HCT116 (cell line): ENCODE measurements around the gene CRYBG3. TPM values are rescaled to one million over a fixed set of nuclear protein-coding genes. Genes with fewer than 3 reads are reported as not detected.

ENCODE experiments used
- ATAC-seq: fragments of 200-7000 bp; cut with Tn5 transposase; 2 replicates; pipeline ENCODE4 v1.9.1; 2020; ENCODE audit warnings: mild to moderate bottlenecking, moderate library complexity
- BruUV-seq: library from RNA; stranded (reverse); fragments of 400-500 nt; replicated peaks from 2 replicates; lab custom pipeline; 2021; lab: Mats Ljungman, UMichigan
- CTCF ChIA-PET: fragments of 300-600 bp; sonication (Branson Sonifier 250); formaldehyde crosslinking; loops from one replicate; lab custom pipeline; 2021; ENCODE audit warnings: antibody characterized with exemption; lab: Charles Lee
- POLR2A ChIA-PET: fragments of 300-600, 350-600 bp; sonication (Branson Sonifier 250); formaldehyde crosslinking; loops from one replicate; lab custom pipeline; 2021; ENCODE audit warnings: antibody characterized with exemption; lab: Charles Lee
- RAD21 ChIA-PET, 2 experiments: fragments of 300-600 bp; sonication (Branson Sonifier 250); formaldehyde crosslinking; loops; one replicate each; lab custom pipeline; 2023; ENCODE audit warnings: low total read pairs in 2 of 2; ENCODE audit not compliant: uncharacterized antibody in 2 of 2, unreplicated experiment in 2 of 2, low non-redundant PET in 1 of 2; lab: Charles Lee
- DNase-seq: peaks from one replicate; pipeline ENCODE4 v3.0.0-alpha.2; 2010; ENCODE audit warnings: low read depth, low spot score
- H2AFZ ChIP-seq: fragments of 200-600 bp; shearing (Covaris generic), sonication (generic); 2 replicates; pipeline ENCODE4 v1.6.1; 2017; ENCODE audit warnings: low read depth, mixed run types, mixed read lengths, antibody characterized with exemption, low read length; ENCODE audit not compliant: poor library complexity, severe bottlenecking
- H3K27ac ChIP-seq: 2 replicates; pipeline ENCODE4 v1.5.1; 2012; ENCODE audit warnings: low read depth, low read length
- H3K27me3 ChIP-seq: fragments of 200-600 bp; sonication (generic); 2 replicates; pipeline ENCODE4 v1.6.1; 2016; ENCODE audit warnings: mixed run types, low read length, mixed read lengths; ENCODE audit not compliant: insufficient read depth
- H3K36me3 ChIP-seq, 2 experiments: fragments of 200-500 bp in 1 of 2; fragments of 200-600 bp in 1 of 2; sonication (Bioruptor generic) in 1 of 2; sonication (generic) in 1 of 2; 2 replicates each; pipeline versions ENCODE4 v1.5.1 to v1.6.1; 2014 to 2016; ENCODE audit warnings: low read length in 2 of 2, inconsistent platforms in 1 of 2, mixed read lengths in 1 of 2, mixed run types in 1 of 2; ENCODE audit not compliant: insufficient read depth in 2 of 2, control insufficient read depth in 1 of 2
- H3K4me1 ChIP-seq, 2 experiments: fragments of 200-600 bp in 1 of 2; sonication (generic) in 1 of 2; 2 replicates each; pipeline versions ENCODE4 v1.5.1 to v1.6.1; 2012 to 2017; ENCODE audit warnings: low read length in 2 of 2, inconsistent platforms in 1 of 2, mild to moderate bottlenecking in 1 of 2, mixed read lengths in 1 of 2, mixed run types in 1 of 2, moderate library complexity in 1 of 2; ENCODE audit not compliant: insufficient read depth in 2 of 2, control insufficient read depth in 1 of 2
- H3K4me2 ChIP-seq: fragments of 200-600 bp; sonication (generic); 2 replicates; pipeline ENCODE4 v1.6.1; 2017; ENCODE audit warnings: mixed run types, low read length, mixed read lengths
- H3K4me3 ChIP-seq, 2 experiments: fragments of 200-600 bp in 1 of 2; sonication (generic) in 1 of 2; replicated peaks in 1 of 2; 2 replicates each; pipeline ENCODE4 v1.5.1; 2011 to 2016; ENCODE audit warnings: low read length in 2 of 2, control low read depth in 1 of 2, low read depth in 1 of 2, mild to moderate bottlenecking in 1 of 2, mixed read lengths in 1 of 2, mixed run types in 1 of 2
- H3K79me2 ChIP-seq: fragments of 200-600 bp; sonication (generic); 2 replicates; pipeline ENCODE4 v1.6.1; 2017; ENCODE audit warnings: mild to moderate bottlenecking, mixed run types, low read length, moderate library complexity, mixed read lengths; ENCODE audit not compliant: insufficient read depth
- H3K9ac ChIP-seq: fragments of 200-600 bp; sonication (generic); 2 replicates; pipeline ENCODE4 v1.6.1; 2016; ENCODE audit warnings: low read length, mixed read lengths
- H3K9me2 ChIP-seq: fragments of 200-600 bp; sonication (generic), shearing (Covaris generic); 2 replicates; pipeline ENCODE4 v1.6.1; 2017; ENCODE audit warnings: mixed run types, mild to moderate bottlenecking, moderate library complexity; ENCODE audit not compliant: insufficient read depth
- H3K9me3 ChIP-seq, 2 experiments: fragments of 200-500 bp in 1 of 2; fragments of 200-600 bp in 1 of 2; sonication (Bioruptor generic) in 1 of 2; sonication (generic) in 1 of 2; 2 replicates each; pipeline ENCODE4 v1.6.1; 2014 to 2017; ENCODE audit warnings: low read length in 2 of 2, mixed read lengths in 2 of 2, inconsistent platforms in 1 of 2, low read depth in 1 of 2, mild to moderate bottlenecking in 1 of 2, mixed run types in 1 of 2, moderate library complexity in 1 of 2; ENCODE audit not compliant: control insufficient read depth in 1 of 2, insufficient read depth in 1 of 2
- H4K20me1 ChIP-seq: fragments of 200-600 bp; sonication (generic), shearing (Covaris generic); 2 replicates; pipeline ENCODE4 v1.6.1; 2017; ENCODE audit warnings: mixed run types, mild to moderate bottlenecking, moderate library complexity; ENCODE audit not compliant: insufficient read depth
- ELF1 ChIP-seq: IDR thresholded peaks from 2 replicates; pipeline ENCODE4 v1.6.1; 2012; ENCODE audit warnings: low read depth, borderline replicate concordance
- EZH2 ChIP-seq: fragments of 200-600 bp; sonication (generic); IDR thresholded peaks from 2 replicates; pipeline ENCODE4 v1.6.1; 2017; ENCODE audit warnings: antibody characterized with exemption, mixed run types
- EZH2phosphoT487 ChIP-seq: fragments of 200-600 bp; IDR thresholded peaks from 2 replicates; pipeline ENCODE4 v1.6.1; 2018; ENCODE audit warnings: antibody characterized with exemption, borderline replicate concordance
- MAX ChIP-seq: IDR thresholded peaks from 2 replicates; pipeline ENCODE4 v1.6.1; 2012
- POLR2A ChIP-seq: IDR thresholded peaks from 2 replicates; pipeline ENCODE4 v1.7.0; 2011; ENCODE audit warnings: borderline replicate concordance; ENCODE audit not compliant: insufficient read depth, insufficient read length; ENCODE audit errors: extremely low read depth
- RAD21 ChIP-seq: IDR thresholded peaks from 2 replicates; pipeline ENCODE4 v1.6.1; 2012; ENCODE audit warnings: low read depth, mild to moderate bottlenecking
- SIN3A ChIP-seq: IDR thresholded peaks from 2 replicates; pipeline ENCODE4 v1.6.1; 2012; ENCODE audit warnings: low read depth
- intact Hi-C: fragments of 100-400 bp; cut with micrococcal nuclease; formaldehyde crosslinking; loops from 2 replicates; pipeline ENCODE4 v1.10.0; 2022
- total RNA-seq: library from RNA; stranded (reverse); gene quantifications from one replicate; pipeline ENCODE4 v1.2.1, GENCODE V29; 2021; ENCODE audit not compliant: unreplicated experiment

The CRYBG3 gene
- total RNA-seq, 1 experiment from 2014 or later = 7.5 TPM

GRCh38 chr3:97952872-97953271 is 131.1 kb downstream of the CRYBG3 start:
- ATAC-seq = no peak
- BruUV-seq = no TSS peak
- TF ChIP-seq POLR2A (no peak), EZH2 (no peak)
- Histone ChIP-seq H3K79me2 (peaks cover 12% of the 10 kb centered on the region; the same call in 1 of the 2 replicates), H3K4me1 (no peaks in the 10 kb centered on the region), H3K27ac (no peak overlapping the region), H3K4me3 (no peak overlapping the region), H3K36me3 (peaks cover 41 to 63% of the 10 kb centered on the region in 2 experiments; a peak in 3 of 4 replicates), H4K20me1 (no peaks in the 10 kb centered on the region), H3K4me2 (no peak overlapping the region), H3K27me3 (no peaks in the 10 kb centered on the region), H2AFZ (no peak overlapping the region), H3K9me3 (no peaks in the 10 kb centered on the region), H3K9ac (no peak overlapping the region), H3K9me2 (no peaks in the 10 kb centered on the region)
- intact Hi-C loops = no loop called here
- ChIA-PET RAD21 (no interaction called here), POLR2A (no interaction called here), CTCF (no interaction called here)
- no peak for DNase-seq

DNA sequence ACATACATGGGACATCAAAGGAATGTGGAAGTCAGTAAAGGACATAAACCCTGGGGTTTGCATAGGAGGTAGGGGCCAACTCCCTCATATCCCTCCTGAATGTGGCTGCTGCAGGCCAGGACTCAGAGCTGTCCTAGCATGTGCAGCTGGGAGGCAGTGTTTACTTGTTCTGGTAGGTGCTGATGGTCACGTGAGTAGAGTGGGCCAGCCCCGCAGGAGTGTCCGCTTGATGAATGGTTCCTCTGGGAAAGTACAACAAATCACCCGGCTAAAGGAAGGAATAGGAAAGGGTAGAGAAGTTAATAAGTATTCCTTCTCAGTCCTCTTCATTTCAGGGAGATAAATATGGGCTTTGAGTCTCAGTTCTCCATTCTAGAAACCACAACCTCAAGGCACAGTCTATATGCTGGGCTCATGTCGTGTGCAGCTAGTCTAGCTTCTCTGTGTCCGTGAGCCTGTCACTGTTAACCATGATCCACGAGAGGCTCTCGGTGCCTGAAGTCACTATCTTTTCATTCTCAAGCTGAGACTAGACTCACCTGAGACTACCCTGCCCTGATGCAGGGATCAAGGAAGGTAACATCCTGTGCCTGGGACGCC is 132.5 kb downstream of the CRYBG3 start:
- TF ChIP-seq ELF1 = no peak
- TF ChIP-seq MAX = no peak
- TF ChIP-seq POLR2A = no peak
- TF ChIP-seq SIN3A = no peak
- no peak for TF ChIP-seq EZH2
- no peak for TF ChIP-seq RAD21
- TF ChIP-seq EZH2phosphoT487 = no peak
- peaks cover 33 to 67% of the 10 kb centered on the region in 2 experiments; a peak in 3 of 4 replicates for H3K36me3 ChIP-seq
- no peaks in the 10 kb centered on the region for H3K27me3 ChIP-seq
- no TSS peak for BruUV-seq
- no peak overlapping the region for H3K4me2 ChIP-seq
- H3K9me2 ChIP-seq = no peaks in the 10 kb centered on the region
- RAD21 ChIA-PET = no interaction called here
- H3K4me3 ChIP-seq = no peak overlapping the region
- peaks cover 22% of the 10 kb centered on the region; the same call in 1 of the 2 replicates for H3K79me2 ChIP-seq
- ATAC-seq = no peak
- no peak for DNase-seq
- H3K9ac ChIP-seq = no peak overlapping the region
- intact Hi-C loops = no loop called here
- H3K9me3 ChIP-seq = no peaks in the 10 kb centered on the region
- no peak overlapping the region for H3K27ac ChIP-seq
- H4K20me1 ChIP-seq = no peaks in the 10 kb centered on the region
- no peak overlapping the region for H2AFZ ChIP-seq
- POLR2A ChIA-PET = no interaction called here
- CTCF ChIA-PET = no interaction called here
- H3K4me1 ChIP-seq = no peaks in the 10 kb centered on the region
